SW 1271 (cell line): ENCODE results near the gene GRAP2.

Source experiments
- DNase-seq, 2 experiments: peaks; one replicate each; lab custom pipeline; 2025; lab: John Stamatoyannopoulos, UW

The GRAP2 gene

GRCh38 chr22:39925909-39926679 lies 25.2 kb downstream of the GRAP2 start:
- no peak for DNase-seq

- no peak for DNase-seq
Measured at GRCh38 chr22:39926753-39927152, 25.9 kb downstream of the GRAP2 start.

DNA sequence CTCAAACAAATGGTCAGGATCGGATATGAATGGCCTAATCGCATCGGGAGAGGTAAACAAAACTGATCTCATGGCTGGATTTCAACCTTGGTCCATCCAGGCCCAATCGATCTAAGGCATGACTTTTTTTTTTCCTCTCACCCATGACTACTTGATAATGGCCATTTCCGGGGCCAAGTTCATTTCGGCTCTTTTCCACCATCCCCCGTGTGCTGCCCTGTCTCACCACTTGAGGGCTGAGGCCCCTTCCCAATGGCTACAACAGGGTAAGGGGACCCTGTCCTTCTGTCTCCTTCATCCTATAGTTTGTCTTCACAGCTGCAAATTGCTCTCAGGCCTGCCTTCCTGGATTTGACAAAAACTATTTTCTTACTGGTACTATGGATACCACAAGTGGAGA lies 26.7 kb downstream of the GRAP2 start:
- DNase-seq = no peak

DNA sequence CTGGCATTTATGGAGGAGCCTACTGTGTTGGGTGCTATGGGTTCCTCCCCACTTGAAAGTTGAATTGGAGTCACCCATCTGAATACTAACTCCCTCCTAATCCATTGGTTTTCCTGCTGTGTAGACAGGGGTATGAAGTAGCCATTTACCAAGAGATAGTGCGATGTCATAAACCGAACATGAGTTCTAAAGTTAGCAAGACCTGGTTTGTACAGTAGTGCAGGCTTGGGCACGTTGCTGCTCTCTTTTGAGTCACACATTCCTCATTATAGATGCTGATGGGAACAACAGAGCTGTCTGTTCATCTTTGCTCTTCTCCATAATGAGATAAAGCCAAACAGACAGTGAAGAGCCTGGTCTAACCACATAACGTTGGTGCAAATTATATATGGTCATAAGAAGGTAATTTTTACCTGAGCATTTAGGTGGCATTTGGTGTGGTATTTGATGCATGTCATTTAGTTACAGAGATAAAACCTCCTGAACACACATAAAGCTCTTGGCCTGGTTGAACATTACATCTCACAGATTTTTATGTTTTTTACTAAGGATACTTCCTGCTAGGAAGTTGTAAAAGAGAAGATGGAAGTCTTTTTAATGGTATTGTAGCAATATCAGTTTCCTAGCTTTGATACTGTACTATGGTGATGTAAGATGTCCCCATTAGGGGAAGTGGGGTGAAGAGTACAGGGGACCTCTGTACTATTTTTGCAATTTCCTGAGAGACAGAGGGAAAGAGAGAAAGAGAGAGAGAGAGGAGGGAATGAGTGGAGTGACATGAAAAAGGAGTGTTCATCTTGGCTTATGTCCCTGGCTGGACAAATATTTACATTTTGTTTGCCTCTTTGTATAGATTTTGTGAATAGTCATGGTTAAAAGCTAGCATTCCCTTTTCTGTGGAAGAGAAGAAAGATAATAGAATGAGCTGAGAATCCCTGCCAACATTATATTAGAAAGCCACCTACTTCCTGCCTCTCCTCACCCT lies 27.9 kb downstream of the GRAP2 start:
- no peak for DNase-seq

DNA sequence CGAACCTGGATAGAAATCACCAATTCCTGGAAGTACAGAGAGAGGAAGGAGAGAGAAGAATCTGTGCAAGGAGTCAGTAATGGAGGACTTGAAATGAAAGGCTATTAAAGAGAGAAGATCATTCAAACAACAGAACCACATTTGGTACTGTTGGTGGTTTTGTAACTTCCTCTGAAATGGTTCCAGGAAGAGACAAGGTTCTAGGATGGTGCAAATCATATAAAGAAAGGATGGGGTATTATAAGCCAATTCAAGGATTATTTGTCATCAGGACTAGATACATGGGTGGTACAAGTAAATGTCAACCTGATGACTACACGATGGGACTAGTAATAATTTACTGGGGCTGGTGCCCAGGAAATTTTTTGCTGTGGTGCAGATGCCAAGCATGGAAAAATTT lies 30.4 kb downstream of the GRAP2 start:
- DNase-seq = no peak

GRCh38 chr22:39932166-39932565 lies 31.3 kb downstream of the GRAP2 start:
- DNase-seq = no peak

- DNase-seq = peak in 1 of 2 experiments; percentile 1
Measured at GRCh38 chr22:39932918-39933649, 32.2 kb downstream of the GRAP2 start.

- DNase-seq = no peak
Measured at GRCh38 chr22:39933741-39934140, 32.9 kb downstream of the GRAP2 start.

DNA sequence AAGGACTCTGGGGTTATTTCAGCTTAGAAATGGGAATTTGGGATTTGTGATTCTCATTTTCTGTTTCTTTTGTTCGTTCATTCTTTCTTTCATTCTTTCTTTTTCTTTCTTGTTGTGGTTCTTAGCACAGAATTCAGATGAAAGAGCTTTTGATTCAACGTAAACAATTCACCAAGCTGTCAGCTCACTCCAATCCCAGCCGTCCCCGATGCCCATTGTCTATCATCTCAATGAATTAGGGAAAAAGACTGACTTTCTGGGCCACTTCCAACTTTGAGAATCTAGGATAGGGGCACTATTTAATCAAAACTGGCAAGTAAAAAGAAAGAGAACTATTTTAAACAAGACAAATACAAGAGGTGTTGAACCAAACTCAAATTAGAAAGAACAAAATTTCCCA lies 34.2 kb downstream of the GRAP2 start:
- DNase-seq = no peak

DNA sequence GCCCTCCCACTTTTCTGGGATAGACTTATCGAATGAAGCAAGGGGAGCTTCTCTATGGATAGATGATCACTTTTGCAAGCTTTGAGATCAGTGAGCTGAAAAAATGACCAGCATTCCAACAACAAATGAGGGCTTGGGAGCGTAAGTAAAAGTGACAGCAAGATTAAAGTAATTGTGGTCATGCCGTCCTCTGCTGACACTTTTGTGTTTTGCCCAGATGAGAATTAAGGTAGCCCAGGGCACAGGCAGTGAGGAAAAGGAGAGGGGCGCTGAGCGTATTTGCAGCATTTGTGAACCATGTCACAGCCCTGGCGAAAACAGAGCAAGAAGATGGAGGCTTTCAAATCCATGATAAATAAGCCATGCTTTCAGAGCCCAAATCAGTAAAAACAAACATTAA lies 34.7 kb downstream of the GRAP2 start:
- no peak for DNase-seq

- no peak for DNase-seq
Measured at GRCh38 chr22:39936523-39937145, 35.8 kb downstream of the GRAP2 start.

- DNase-seq = no peak
Measured at GRCh38 chr22:39937906-39938305, 37.0 kb downstream of the GRAP2 start.

DNA sequence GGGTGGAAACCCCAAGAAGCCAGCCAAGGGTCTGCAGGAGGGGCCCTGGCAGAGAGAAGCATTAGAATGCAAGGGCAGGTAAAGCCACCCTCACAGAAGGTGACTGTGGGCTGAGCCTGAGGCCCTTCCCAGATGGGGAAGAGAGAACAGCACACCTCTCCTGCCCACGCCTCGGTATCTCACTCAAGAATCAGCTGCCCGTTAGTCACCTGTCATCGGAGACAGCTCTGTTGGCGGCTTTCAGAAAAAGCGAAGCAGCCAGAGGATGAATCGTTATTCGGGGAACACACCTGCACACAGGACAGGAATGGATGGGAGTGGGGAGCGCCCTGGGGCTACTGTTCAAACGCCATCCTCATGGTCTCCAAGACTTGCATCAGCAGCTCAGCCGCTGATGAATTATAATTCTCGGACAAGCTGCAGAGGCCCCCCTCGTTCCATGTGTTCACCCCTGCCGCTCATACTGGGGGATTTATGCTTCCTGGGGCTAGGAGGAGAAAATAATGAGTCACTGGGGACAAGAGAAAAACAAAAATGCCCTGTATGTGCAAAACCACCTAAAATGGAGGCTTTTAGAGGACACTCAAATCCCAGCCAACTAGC lies 37.7 kb downstream of the GRAP2 start:
- DNase-seq = no peak

DNA sequence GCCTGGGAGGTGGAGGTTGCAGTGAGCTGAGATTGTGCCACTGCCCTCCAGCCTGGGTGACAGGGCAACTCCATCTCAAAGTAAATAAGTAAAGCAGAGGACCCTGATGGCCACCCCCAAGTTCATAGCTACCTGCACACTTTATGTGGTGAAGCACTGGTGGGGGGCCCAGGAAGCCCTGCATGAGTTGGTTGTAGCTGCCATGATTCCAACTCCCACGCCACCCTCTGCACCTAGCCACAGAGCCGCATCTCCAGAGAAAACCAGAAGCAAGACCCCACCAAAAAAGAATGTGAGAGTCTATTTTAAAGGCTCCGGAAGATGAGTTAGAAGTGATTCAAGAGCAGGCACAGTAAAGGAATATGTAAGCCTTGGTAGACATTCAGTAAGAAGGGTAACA lies 38.9 kb downstream of the GRAP2 start:
- no peak for DNase-seq

DNA sequence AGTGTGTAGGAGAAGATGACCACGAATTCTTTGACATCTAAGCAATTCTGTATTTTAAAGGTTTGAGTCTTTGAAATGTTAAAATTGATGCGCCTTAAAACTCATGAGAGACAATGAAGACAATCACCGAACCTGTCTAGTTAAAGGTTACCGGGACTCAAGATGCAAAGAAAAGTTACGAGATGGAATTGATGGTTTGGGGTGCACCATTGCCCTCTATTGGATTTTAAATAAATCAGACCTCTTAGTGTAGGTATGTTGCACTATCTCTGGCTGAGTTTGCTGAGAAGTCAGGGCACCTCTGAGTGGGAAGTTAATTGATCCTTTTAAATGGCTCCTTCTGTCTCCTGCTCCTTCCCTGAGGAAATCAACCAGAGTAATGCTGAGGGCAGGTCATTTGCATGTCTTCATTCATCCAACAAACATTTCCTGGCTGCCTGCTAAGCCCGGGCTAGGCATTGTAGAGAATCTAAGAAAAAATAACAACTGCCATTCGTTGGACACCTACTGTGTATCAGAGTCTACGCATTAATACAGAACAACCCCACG lies 39.9 kb downstream of the GRAP2 start:
- DNase-seq = no peak

DNA sequence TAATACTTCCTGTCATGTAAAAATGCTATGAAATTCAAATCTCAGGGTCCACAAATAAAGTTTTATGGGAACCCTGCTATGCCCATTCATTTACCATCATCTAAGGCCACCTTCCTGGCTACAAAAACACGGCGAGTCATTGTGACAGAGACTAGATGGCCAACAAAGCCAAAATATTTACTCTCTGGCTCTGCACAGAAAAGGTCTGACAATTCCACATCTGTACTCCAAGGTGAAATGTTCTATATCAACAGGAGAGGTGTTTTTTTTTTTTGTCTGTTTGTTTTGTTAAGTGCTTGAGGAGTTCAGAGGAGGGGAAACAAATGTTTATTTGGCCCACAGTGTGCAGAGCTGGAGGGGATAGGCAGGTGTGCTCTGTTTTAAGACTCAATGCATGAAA lies 40.7 kb downstream of the GRAP2 start:
- no peak for DNase-seq

DNA sequence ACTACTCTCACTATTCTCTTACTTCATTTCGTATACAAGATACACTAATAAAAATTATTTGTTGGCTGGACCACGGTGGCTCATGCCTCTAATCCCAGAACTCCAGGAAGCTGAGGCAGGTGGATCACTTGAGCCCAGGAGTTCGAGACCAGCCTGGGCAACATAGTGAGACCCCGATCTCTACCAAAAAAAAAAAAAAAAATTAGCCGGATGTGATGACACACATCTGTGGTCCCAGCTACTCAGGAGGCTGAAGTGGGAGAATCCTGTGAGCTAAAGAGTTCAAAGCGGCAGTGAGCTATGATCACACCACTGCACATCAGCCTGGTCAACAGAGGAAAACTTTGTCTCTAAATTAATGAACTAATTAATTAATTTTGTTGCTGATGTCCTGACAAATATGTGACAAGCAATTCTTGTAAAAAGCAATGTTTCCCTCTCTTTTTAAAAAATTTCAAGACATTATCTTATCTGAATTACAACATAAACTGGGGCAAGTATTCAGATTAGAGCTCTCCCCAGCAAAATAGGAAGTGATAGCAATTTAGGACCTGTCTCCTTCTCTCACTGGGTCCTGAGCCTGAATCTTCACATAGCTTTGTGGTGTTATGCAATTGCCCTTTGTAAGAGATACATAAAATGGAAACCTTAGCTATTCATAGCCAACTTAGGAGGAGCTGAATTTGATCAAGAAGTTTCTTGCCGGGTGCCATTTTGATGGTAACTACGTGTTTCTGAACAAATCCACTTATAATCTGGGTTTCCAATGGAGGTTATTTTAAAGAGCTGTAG lies 41.8 kb downstream of the GRAP2 start:
- no peak for DNase-seq

GRCh38 chr22:39943337-39943736 lies 42.5 kb downstream of the GRAP2 start:
- no peak for DNase-seq

- no peak for DNase-seq
Measured at GRCh38 chr22:39943953-39944872, 43.3 kb downstream of the GRAP2 start.
